ENCODE results near the gene ATP6AP2.
"Not testable (repeated sequence)": the region's sequence is repeated elsewhere in the genome, so short reads cannot be mapped to it uniquely, and the experiment has no call there.

The ATP6AP2 gene

DNA sequence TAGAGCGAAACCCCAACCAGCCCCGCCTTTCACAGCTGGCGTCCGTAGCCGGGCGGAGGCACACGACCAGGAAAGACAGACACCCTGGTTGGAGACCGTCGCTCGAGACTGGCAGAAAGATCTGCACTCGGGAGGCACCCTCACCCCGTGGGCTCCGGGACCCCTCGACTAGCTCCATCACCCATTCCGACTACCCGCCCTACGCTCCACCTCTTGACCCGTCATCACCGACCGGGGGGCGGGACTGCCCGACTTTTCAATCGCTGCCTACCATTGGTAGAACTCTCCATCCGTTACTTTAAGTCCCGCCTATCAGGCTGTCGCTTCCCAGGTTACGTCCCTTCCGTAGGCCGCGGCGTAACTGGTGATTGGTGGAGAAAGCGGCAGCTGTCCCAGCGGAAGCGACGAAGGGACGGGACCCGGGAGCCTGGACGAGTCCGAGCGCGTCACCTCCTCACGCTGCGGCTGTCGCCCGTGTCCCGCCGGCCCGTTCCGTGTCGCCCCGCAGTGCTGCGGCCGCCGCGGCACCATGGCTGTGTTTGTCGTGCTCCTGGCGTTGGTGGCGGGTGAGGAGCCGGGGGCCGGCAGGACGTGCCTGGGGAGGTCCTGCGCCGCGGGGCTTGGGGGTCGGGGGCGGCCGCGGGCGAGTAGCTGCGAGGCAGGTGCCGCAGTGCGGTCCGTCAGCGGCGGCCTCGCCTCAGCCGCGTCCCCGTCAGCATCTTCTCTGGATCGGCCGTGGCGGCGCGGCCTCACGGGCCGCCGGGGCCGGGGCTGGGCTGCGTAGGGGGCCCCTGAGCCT, at the start of gene ATP6AP2:
ATP6AP2 (plus strand) TSS at position 434 of the 799 bp plus-strand sequence; CDS start at position 530, 96 bp downstream.
- peak; percentile 91 for DNase-seq

DNA sequence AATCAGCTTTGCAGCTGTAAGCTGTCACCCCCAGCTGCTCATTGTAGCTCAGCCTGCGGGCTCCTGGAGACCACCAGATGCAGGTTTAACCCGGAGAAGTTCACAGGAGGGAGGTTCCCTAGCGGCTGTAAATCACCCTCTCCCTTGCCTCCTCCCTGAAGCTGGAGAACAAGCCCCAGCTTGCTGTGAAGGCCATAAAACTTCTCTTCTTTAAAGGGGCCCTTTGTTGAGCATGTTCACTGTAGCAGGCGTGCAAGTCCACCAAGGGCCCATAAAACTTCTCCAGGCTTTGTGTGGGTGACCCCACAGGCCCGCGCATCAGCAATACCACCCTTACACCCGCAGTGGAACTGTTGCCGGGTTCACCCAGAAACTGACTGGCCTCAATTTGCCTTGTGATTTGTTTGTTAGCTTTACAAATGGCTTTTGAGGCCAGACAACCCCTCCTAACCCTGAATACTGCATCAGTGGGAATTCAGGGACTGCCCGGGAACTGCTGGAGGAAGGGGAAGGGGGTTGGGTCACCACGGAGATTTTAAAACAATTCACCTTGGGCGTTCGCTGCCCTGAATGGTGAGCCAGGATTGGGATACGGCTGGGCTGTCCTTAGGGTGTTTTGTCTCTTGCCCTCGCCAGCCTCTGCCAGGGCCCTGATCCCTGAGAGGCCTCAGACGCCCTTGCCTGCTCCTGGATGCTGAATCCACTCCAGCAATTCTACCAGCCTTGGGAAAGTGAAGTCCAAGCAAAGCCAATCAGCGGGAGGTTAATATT, 49.5 kb upstream of the ATP6AP2 start:
- DNase-seq = no peak

DNA sequence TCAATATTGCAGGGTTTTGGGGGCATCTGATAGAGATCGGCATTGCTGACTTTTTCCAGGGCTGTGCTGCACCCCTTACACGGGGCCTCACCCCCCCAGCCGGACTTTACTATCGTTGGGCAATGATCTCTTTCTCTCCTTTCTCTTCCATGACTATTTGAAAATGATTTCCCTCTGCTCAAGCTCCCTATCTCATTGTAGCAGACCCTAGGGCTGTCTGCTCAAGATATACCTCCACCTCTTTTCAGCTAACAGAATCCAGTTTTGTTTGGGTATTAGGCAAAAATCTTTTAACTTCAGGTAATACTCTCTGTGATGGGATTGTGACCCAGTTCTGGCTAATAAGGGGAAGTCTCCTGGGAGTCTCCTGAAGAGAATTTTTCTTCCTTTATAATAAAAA, 43.5 kb upstream of the ATP6AP2 start:
- no peak for DNase-seq

GRCh38 chrX:40538406-40538805, 42.4 kb upstream of the ATP6AP2 start:
- DNase-seq = no peak

DNA sequence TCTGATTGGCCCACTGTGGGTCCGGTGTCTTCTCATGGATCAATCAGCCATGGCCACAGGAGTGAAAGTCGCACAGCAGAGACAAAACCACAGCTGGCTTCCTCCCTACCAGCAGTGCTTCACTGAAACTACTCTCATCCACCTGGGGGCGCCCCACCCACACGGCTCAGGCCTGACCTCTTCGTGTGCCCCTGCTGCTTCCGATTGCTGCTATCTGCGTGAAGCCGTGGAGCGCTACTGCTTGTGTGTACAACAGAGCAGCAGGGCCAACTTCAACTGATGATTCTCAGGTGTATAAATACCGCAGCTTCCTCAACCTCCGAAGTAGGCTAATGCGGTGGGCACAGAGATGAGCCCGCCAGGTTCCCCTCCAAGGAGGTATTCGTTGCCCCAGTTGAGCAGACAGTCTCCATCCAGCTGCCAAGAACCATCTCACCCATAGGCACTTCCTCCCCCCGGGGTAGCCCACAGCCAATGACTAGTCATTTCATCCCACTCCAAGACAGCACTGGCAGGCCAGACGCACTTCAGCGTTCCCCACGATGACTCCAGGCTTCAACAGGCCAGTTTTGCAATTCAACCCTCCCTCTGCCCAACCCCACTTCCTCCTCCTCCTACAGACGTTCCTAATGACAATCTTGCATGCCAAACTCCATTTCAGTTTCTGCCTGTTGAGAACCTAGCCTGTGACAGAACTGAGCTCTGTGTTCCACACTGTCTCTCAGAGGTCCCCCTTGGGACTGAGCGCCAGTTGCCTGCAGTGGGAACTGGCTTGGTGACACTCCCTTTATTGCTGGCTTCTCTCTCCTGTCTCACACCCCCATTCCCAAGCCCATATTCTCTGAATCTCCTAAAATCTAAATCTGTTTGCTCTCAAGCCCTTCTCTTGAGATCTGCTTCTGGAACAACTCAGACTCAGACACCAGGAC, 41.3 kb upstream of the ATP6AP2 start:
- peak; percentile 55 for DNase-seq

GRCh38 chrX:40542208-40542607, 38.6 kb upstream of the ATP6AP2 start:
- no peak for DNase-seq

- no peak for DNase-seq
Observed at GRCh38 chrX:40542972-40543371, 37.8 kb upstream of the ATP6AP2 start.

DNA sequence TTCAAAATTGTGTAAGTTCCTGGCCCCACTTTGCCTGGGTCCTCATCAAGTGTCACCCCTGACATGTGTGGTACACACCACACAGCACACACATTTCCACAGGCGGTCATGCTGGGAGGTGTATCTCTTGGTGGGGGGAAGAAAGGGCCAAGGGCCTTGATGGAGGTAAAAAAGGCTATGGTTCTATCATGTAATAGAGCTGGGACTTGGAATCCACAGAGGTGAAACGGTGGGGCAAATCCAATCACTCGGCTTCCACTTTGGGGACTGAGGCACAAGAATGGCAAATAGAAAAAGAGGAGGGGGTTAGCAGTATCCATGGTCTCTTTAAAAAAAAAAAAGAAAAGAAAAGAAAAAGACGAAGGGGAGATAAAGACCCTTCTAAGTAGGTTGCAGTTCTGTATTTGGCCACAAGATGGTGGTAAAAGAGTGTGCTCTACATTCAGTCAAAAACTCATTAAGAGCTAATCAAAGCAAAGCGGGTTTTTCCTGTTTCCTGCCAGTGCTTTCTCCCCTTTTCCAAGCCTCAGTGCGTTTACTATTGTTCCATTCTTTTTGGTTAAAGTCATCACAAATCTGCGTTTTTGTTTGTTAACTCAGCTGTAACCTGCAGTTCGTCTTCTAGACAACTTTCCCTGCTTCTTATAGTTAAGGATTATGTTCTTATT, 37.0 kb upstream of the ATP6AP2 start:
- peak; percentile 30 for DNase-seq

- DNase-seq = no peak
Observed at GRCh38 chrX:40544343-40545266, 36.2 kb upstream of the ATP6AP2 start.

- no peak for DNase-seq
Observed at GRCh38 chrX:40546870-40547269, 33.9 kb upstream of the ATP6AP2 start.

- DNase-seq = no peak
Observed at GRCh38 chrX:40550066-40550465, 30.7 kb upstream of the ATP6AP2 start.

DNA sequence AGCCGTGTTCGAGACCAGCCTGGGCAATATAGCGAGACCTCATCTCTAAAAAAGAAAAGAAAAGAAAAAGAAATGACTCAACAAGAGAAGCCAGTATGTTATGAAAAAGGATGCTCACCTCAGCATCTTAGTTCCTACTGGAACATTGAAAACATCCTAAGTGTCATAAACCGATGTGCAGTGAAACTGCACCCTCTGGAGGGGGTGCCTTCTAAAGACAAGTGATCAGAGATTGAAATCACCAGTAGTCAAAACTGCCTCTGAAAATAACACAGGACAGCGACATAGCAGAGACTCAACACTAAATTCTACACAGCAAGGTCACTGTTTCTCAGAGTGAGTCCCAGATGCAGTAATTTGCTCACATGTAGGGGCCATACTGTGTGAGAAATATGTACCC, 28.0 kb upstream of the ATP6AP2 start:
- DNase-seq = no peak

DNA sequence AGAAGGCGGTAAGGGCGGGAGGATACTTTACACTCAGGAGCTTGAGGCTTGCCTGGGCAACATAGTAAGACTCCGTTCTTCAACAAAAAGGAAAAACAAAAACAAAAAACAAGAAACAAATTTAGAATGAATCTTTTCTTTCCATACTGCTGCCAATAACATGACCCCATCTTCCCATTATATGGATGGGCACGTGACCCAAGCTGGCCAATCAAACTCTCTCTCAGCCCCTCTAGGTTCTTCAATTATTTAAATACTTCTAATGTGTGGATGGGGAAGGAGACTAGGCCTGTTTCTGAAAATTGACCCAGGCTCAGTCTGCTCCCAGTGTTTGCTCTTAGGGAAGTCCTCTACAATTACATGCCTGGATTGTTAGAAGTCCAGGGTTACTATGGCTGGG, 22.2 kb upstream of the ATP6AP2 start:
- no peak for DNase-seq

DNA sequence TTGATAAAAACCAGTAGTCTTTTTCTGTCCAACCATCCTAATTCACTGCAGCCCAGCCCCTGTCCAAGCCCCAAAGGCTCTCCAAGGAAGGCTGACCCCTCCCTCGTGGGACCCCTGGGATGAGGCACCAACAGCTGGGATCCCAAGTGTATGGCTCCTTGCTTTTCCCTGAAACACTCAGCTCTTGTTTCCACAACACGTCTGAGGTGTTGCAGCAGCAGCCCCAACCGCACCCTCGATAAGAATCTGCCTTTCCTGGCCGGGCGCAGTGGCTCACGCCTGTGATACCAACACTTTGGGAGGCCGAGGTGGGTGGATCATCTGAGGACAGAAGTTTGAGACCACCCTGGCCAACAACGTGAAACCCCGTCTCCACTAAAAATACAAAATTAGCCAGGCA, 17.0 kb upstream of the ATP6AP2 start:
- DNase-seq = no peak

DNA sequence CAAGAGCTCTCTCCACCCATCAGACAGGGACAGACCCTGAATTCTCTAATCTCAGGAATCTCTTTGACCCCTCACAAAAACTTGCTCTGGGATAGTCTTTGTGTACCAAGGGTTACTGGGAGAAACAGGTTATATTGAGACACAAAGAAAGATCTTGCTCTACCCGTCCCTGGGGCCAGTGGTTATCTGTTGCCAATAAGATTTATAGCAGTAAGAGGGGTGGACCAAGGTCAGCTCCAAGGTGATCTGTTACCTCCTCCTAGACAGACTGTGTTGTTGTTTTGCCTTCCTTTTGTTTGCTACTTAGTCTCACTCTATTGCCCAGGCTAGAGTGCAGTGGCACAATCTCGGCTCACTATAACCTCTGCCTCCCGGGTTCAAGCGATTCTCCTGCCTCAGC, 16.3 kb upstream of the ATP6AP2 start:
- DNase-seq = no peak

DNA sequence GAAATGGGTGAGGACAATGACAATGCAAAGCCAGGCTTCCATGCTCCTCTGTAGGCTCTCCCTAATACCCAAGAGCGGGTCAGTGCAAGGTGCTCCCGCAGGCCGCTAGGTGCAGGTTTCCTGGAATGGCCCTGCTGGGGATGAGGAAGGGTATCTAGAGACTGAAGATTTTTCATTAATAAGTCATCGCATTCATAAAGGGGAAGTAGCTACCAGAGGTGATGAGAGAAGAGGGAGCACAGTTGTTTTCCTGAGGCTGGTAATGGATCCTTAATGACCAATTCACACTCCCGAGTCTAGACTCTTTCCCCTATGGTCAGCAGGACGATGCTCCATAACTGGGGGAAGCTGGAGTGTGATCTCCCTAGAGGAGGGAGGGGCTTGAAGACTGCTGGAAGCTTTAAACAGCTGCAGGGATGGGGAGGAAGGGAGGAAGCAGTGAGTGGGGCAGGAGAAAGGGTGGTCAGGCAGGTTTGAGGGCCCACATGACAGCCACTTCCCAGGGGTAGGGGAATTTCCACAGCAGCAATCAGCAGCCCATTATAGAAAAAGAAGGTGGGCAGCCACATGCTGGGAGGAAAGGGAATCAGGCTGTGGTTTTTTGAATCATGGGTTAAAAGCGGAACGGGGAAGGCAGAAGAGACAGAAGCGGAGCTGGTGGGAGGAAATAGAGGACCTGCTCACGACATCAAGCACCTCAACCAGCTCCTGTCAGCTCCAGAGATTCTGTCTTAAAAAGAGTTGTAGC, 10.2 kb upstream of the ATP6AP2 start:
- peak; percentile 19 for DNase-seq

DNA sequence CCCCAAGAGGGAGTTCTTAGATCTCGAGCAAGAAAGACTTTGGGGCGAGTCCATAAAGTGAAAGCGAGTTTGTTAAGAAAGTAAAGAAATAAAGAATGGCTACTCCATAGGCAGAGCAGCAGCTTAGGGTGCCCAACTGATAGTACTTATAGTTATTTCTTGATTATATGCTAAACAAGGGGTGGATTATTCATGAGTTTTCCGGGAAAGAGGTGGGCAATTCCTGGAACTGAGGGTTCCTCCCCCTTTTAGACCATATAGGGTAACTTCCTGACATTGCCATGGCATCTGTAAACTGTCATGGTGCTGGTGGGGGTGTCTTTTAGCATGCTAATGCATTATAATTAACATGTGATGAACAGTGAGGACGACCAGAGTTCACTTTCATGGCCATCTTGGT, 9.6 kb upstream of the ATP6AP2 start:
- DNase-seq = peak; percentile 20

DNA sequence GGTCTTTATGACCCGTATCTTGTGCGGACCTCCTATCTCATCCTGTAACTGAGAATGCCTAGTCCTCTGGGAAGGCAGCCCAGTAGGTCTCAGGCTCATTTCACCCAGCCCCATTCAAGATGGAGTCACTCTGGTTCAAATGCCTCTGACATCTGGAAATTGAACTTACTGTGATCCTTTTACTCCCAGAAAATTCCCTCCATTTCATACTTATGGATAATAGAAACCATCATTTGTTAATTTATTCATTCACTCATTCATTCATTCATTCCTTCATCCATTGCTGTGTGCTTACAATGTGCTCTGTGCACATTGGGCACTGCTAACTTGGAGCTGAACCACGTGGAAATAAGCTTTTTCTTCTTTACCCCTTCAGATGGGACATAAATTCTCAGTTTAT, 9.2 kb upstream of the ATP6AP2 start:
- no peak for DNase-seq

- peak; percentile 48 for DNase-seq
Observed at GRCh38 chrX:40573763-40574162, 7.0 kb upstream of the ATP6AP2 start.

GRCh38 chrX:40575411-40575810, 5.4 kb upstream of the ATP6AP2 start:
- DNase-seq = not testable (repeated sequence)

DNA sequence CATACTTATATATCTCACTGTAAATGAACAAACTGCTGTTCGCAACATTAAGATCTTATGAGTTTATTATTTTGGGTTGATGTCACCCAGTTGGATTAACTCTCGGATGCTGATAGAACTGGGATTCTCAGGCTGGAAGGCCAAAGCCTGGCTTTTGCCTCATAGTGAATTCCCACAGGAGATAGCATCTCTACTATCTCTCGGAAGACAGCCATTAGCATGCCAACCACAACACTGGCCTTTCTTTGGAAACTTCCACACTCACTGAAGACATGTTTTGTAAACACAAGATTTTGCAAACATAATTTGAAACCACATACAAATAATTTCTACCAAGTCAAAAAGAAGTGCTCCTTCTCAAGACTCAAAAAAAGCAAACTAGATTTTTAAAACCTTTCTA, 4.5 kb upstream of the ATP6AP2 start:
- DNase-seq = no peak

Data from CD4-positive, alpha-beta T cell treated with Interleukin-4 for 4 hours (primary cell).